Natural killer cell (primary cell): ENCODE results near the gene MAG. TPM values are rescaled to one million over a fixed set of nuclear protein-coding genes. Genes with fewer than 3 reads are reported as not detected.

Experiments used
- ATAC-seq, 3 donors: fragments of 150-1000 bp in 2 of 3; fragments of 200-7000 bp in 1 of 3; cut with Tn5 transposase; 1 replicate in 1 of 3; 2 replicates in 2 of 3; pipeline ENCODE4 v1.10.0; 2021; ENCODE audit warnings: mild to moderate bottlenecking in 2 of 3, moderate library complexity in 2 of 3
- DNase-seq, 2 donors: peaks; one replicate each; pipeline versions ENCODE4 v3.0.0 to v3.0.0-alpha.2; 2013 to 2021; ENCODE audit warnings: mixed read lengths in 1 of 2
- H3K27ac ChIP-seq: one replicate; pipeline ENCODE4 v1.5.1; 2013; ENCODE audit warnings: mild to moderate bottlenecking, low read length
- H3K27me3 ChIP-seq: one replicate; pipeline ENCODE4 v1.6.1; 2013; ENCODE audit warnings: low read length; ENCODE audit not compliant: control insufficient read depth, insufficient read depth
- H3K36me3 ChIP-seq: one replicate; pipeline ENCODE4 v1.6.1; 2013; ENCODE audit warnings: low read length; ENCODE audit not compliant: control insufficient read depth, insufficient read depth
- H3K4me1 ChIP-seq: one replicate; pipeline ENCODE4 v1.6.1; 2013; ENCODE audit warnings: low read length; ENCODE audit not compliant: control insufficient read depth, insufficient read depth
- H3K4me3 ChIP-seq: one replicate; pipeline ENCODE4 v1.5.1; 2013; ENCODE audit warnings: low read length
- H3K9me3 ChIP-seq: one replicate; pipeline ENCODE4 v1.6.1; 2013; ENCODE audit warnings: low read length; ENCODE audit not compliant: control insufficient read depth, insufficient read depth
- H3K27ac Mint-ChIP-seq, 2 donors: one replicate each; pipeline ENCODE4 v1.8.0; 2022; ENCODE audit warnings: mild to moderate bottlenecking in 2 of 2, mixed read lengths in 2 of 2, moderate library complexity in 1 of 2
- H3K27me3 Mint-ChIP-seq, 2 donors: one replicate each; pipeline ENCODE4 v1.8.0; 2022; ENCODE audit warnings: low read depth in 2 of 2, mixed read lengths in 2 of 2
- H3K36me3 Mint-ChIP-seq: one replicate; pipeline ENCODE4 v1.8.0; 2022; ENCODE audit warnings: mixed read lengths
- H3K4me1 Mint-ChIP-seq, 2 donors: one replicate each; pipeline ENCODE4 v1.8.0; 2022; ENCODE audit warnings: mixed read lengths in 2 of 2
- H3K4me3 Mint-ChIP-seq: one replicate; pipeline ENCODE4 v1.8.0; 2022; ENCODE audit warnings: mild to moderate bottlenecking, moderate library complexity, mixed read lengths
- H3K9me3 Mint-ChIP-seq, 2 donors: one replicate each; pipeline ENCODE4 v1.8.0; 2022; ENCODE audit warnings: mixed read lengths in 2 of 2
- WGBS: methylation state at CpG from one replicate; pipeline ENCODE4 v1.1.7; 2013; ENCODE audit warnings: missing lambda C conversion rate; ENCODE audit not compliant: insufficient coverage; 5-methylcytosine and 5-hydroxymethylcytosine counted together
- intact Hi-C: fragments of 100-400 bp; cut with micrococcal nuclease; formaldehyde crosslinking; loops from one replicate; pipeline ENCODE4 v1.14.2; 2022
- total RNA-seq, 4 donors: library from RNA; stranded (reverse); fragments of 120-200 nt in 1 of 4; gene quantifications; one replicate each; pipeline versions ENCODE4 v1.2.3 to v1.2.4, GENCODE V29; 2013 to 2022
- TF ChIP-seq, protein P1 (sequence below): fragments of 200-600 bp; IDR thresholded peaks from one replicate; pipeline ENCODE4 v1.8.0; 2022; ENCODE audit warnings: antibody characterized with exemption

Gene MAG
- total RNA-seq, 3 donors from 2014 or later (not counting 1 experiment from before 2014, with no cell fraction given): not detected

DNA sequence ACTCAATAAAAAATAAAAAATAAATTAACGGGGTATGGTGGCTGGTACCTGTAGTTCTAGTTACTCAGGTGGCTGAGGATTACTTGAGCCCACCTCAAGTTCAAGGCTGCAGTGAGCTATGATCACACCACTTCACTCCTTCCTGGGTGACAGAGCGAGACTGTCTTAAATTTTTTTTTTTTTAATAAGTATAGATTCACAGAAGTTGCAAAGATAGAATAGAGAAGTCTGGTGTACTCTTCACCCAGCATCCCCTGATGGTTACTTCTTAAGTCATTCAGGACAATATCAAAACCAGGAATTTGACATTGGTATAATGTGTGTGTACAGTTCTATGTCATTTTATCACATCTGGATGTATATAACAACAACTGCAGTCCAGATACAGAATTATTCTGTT is 29.3 kb downstream of the MAG start:
- peaks cover 0 to 8% of the 10 kb centered on the region in 2 donors for H3K4me1 Mint-ChIP-seq
- TF ChIP-seq, protein P1, sequence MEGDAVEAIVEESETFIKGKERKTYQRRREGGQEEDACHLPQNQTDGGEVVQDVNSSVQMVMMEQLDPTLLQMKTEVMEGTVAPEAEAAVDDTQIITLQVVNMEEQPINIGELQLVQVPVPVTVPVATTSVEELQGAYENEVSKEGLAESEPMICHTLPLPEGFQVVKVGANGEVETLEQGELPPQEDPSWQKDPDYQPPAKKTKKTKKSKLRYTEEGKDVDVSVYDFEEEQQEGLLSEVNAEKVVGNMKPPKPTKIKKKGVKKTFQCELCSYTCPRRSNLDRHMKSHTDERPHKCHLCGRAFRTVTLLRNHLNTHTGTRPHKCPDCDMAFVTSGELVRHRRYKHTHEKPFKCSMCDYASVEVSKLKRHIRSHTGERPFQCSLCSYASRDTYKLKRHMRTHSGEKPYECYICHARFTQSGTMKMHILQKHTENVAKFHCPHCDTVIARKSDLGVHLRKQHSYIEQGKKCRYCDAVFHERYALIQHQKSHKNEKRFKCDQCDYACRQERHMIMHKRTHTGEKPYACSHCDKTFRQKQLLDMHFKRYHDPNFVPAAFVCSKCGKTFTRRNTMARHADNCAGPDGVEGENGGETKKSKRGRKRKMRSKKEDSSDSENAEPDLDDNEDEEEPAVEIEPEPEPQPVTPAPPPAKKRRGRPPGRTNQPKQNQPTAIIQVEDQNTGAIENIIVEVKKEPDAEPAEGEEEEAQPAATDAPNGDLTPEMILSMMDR: no peak
- no peak overlapping the region for H3K27ac Mint-ChIP-seq
- ATAC-seq (no peak), DNase-seq (no peak)
- H3K4me1 ChIP-seq: peaks cover 41% of the 10 kb centered on the region
- intact Hi-C loops: no loop called here
- peaks cover 2% of the 10 kb centered on the region in 2 donors for H3K9me3 Mint-ChIP-seq
- H3K9me3 ChIP-seq: no peaks in the 10 kb centered on the region
- H3K4me3 Mint-ChIP-seq: no peak overlapping the region
- no peak overlapping the region for H3K4me3 ChIP-seq
- peaks cover 0 to 10% of the 10 kb centered on the region in 2 donors for H3K27me3 Mint-ChIP-seq
- 86% methylated on average over 1 of the region's 2 CpGs for WGBS
- no peaks in the 10 kb centered on the region for H3K27me3 ChIP-seq
- no peaks in the 10 kb centered on the region for H3K36me3 Mint-ChIP-seq
- no peaks in the 10 kb centered on the region for H3K36me3 ChIP-seq
- H3K27ac ChIP-seq: no peak overlapping the region

DNA sequence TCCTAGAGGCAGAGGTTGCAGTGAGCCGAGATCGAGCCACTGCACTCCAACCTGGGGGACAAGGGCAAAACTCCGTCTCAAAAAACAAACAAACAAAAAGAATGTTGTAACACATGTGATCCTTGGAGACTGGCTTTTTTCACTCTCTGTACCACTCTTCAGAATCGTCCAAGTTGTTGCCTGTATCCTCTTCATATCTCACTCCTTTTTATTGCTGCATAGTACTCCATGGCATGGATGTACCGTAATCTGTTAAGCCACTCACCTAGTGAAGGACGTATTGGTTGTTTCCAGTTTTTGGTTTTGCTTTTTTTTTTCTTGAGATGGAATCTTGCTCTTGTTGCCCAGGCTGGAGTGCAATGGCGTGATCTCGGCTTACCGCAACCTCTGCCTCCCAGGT is 30.1 kb downstream of the MAG start:
- TF ChIP-seq, protein P1: no peak
- intact Hi-C loops: no loop called here
- Mint-ChIP-seq H3K4me3 (no peak overlapping the region), H3K4me1 (peaks cover 0 to 8% of the 10 kb centered on the region in 2 donors), H3K27ac (no peak overlapping the region), H3K36me3 (no peaks in the 10 kb centered on the region), H3K9me3 (peaks cover 2% of the 10 kb centered on the region in 2 donors), H3K27me3 (peaks cover 0 to 10% of the 10 kb centered on the region in 2 donors)
- H3K4me1 ChIP-seq: peaks cover 39% of the 10 kb centered on the region
- ATAC-seq: no peak
- H3K4me3 ChIP-seq: no peak overlapping the region
- 94% methylated on average over 6 of the region's 9 CpGs for WGBS
- DNase-seq: no peak
- no peaks in the 10 kb centered on the region for H3K36me3 ChIP-seq
- no peaks in the 10 kb centered on the region for H3K27me3 ChIP-seq
- no peaks in the 10 kb centered on the region for H3K9me3 ChIP-seq
- H3K27ac ChIP-seq: no peak overlapping the region

DNA sequence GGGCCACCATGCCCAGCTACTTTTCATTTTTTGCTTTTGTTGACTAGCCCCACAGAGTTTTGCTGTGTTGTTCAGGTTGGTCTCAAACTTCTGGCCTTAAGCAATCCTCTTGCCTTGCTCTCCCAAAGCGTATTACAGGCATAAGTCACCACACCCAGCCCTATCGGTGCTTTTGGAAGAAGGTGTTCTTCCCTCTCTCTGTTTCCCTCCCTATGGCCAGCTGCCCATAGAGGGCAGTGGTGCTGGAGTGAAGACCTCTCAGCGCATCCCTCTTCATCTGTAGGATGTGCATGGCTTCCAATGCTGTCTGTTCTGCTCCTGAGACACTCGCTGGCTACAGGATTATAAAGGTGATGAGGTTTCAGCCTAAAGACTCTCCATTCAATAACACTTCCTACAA is 35.7 kb downstream of the MAG start:
- WGBS: 100% methylated on average over 2 of the region's 4 CpGs
- no peaks in the 10 kb centered on the region for H3K36me3 Mint-ChIP-seq
- no peak for ATAC-seq
- no peak overlapping the region for H3K4me3 Mint-ChIP-seq
- intact Hi-C loops: no loop called here
- Histone ChIP-seq H3K27me3 (no peaks in the 10 kb centered on the region), H3K4me1 (peaks cover 4% of the 10 kb centered on the region), H3K27ac (no peak overlapping the region), H3K36me3 (no peaks in the 10 kb centered on the region), H3K4me3 (no peak overlapping the region), H3K9me3 (no peaks in the 10 kb centered on the region)
- H3K27me3 Mint-ChIP-seq: peaks cover 15 to 20% of the 10 kb centered on the region in 2 donors
- no peaks in the 10 kb centered on the region for H3K4me1 Mint-ChIP-seq
- no peaks in the 10 kb centered on the region for H3K9me3 Mint-ChIP-seq
- no peak for DNase-seq
- no peak overlapping the region for H3K27ac Mint-ChIP-seq
- TF ChIP-seq, protein P1: no peak

DNA sequence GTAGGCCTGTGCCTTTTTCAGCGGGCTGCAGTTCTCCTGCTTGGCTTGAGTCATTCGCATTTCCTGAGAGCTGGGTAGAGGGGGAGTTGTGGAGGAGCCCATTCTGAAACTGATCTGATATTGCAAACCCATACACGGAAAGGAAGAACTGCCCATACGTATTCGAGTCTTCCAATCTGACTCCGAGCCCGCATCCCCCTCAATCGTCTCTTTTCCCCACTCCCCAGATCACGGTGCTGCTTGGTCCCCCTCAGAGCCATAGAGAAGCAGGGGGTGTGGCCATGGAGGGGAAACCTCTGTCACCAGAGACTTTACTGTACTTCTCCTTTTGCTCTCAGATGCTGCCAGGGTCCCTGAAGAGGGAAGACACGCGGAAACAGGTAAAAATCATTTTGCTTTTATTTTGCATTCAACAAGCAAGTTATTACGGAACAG is 36.9 kb downstream of the MAG start, which contains the start of gene CD22:
Gene CD22, plus strand, starts transcription at position 337 of the 435 bp plus-strand sequence. CDS start 2,854 bp downstream, outside the sequence.
- H3K4me3 Mint-ChIP-seq: no peak within 1 kb of the TSS
- TF ChIP-seq, protein P1: no peak
- Histone ChIP-seq H3K27me3 (no peaks in the 10 kb centered on the region), H3K36me3 (no peaks in the 10 kb centered on the region), H3K27ac (peak within 1 kb of the TSS; percentile 73), H3K9me3 (no peaks in the 10 kb centered on the region), H3K4me1 (peaks cover 12% of the 10 kb centered on the region), H3K4me3 (peak within 1 kb of the TSS; percentile 56)
- H3K27me3 Mint-ChIP-seq: peaks cover 15 to 26% of the 10 kb centered on the region in 2 donors
- no peaks in the 10 kb centered on the region for H3K4me1 Mint-ChIP-seq
- intact Hi-C loops: no loop called here
- DNase-seq: no peak
- H3K9me3 Mint-ChIP-seq: no peaks in the 10 kb centered on the region
- peak in 1 of 3 donors; percentile 36 for ATAC-seq
- no peaks in the 10 kb centered on the region for H3K36me3 Mint-ChIP-seq
- WGBS: 24% methylated on average over 12 of the region's 12 CpGs
- H3K27ac Mint-ChIP-seq: no peak within 1 kb of the TSS
